Measurements from ENCODE around the gene THSD8. TPM values are rescaled to one million over a fixed set of nuclear protein-coding genes. Genes with fewer than 3 reads are reported as not detected.

THSD8 gene
- total and polyA plus RNA-seq, 5 experiments from 2014 or later, result 0.96 to 3.1 (median 1.0) TPM; not detected in 1

- POLR2A ChIA-PET, result interaction anchor here (1.2 to 20.9 kb wide), 2 partner anchors 10 to 28 kb away, joined by 3 to 1021 read pairs; partner anchors contain the start of genes JUNB, PRDX2 and THSD8
- H3K36me3 Mint-ChIP-seq, result peaks cover 0 to 8% (median 2%) of the 10 kb centered on the region in 3 donors
Measured at GRCh38 chr19:12769689-12770088, 32.2 kb upstream of the THSD8 start.

GRCh38 chr19:12770922-12771321 is 30.9 kb upstream of the THSD8 start:
- Mint-ChIP-seq H3K27ac (no peak overlapping the region), H3K9me3 (no peaks in the 10 kb centered on the region), H3K4me3 (no peak overlapping the region), H3K4me1 (peaks cover 4 to 13% (median 5%) of the 10 kb centered on the region in 4 donors), H3K36me3 (peaks cover 0 to 4% (median 0%) of the 10 kb centered on the region in 3 donors), H3K27me3 (no peaks in the 10 kb centered on the region)
- ATAC-seq, result no peak
- POLR2A ChIA-PET, result interaction anchor here (1.2 to 20.9 kb wide), 2 partner anchors 11 to 26 kb away, joined by 3 to 1021 read pairs; partner anchors contain the start of genes JUNB, PRDX2 and THSD8
- no peak for DNase-seq

More at GRCh38 chr19:12769689-12770088, 32.2 kb upstream of the THSD8 start:
- ATAC-seq (peak; percentile 65 to 74), DNase-seq (peak in 4 of 10 donors; percentile 20 to 59 (median 38))
- Mint-ChIP-seq H3K27ac (no peak overlapping the region), H3K4me1 (peaks cover 5 to 8% (median 6%) of the 10 kb centered on the region in 4 donors), H3K4me3 (peak overlapping the region in 3 of 10 donors; percentile 45 to 65 (median 54)), H3K27me3 (no peaks in the 10 kb centered on the region), H3K9me3 (no peaks in the 10 kb centered on the region)

- no peak overlapping the region for H3K27ac Mint-ChIP-seq
- peaks cover 0 to 4% (median 0%) of the 10 kb centered on the region in 3 donors for H3K36me3 Mint-ChIP-seq
- POLR2A ChIA-PET, result interaction anchor here (1.5 to 20.9 kb wide), 2 partner anchors 10 to 25 kb away, joined by 5 to 1021 read pairs; partner anchors contain the start of genes JUNB, PRDX2 and THSD8
- no peaks in the 10 kb centered on the region for H3K27me3 Mint-ChIP-seq
- H3K9me3 Mint-ChIP-seq, result no peaks in the 10 kb centered on the region
- ATAC-seq, result no peak
- H3K4me3 Mint-ChIP-seq, result no peak overlapping the region
- H3K4me1 Mint-ChIP-seq, result peaks cover under 1 to 14% (median 6%) of the 10 kb centered on the region in 4 donors
- no peak for DNase-seq
Measured at GRCh38 chr19:12772323-12772722, 29.5 kb upstream of the THSD8 start.

- POLR2A ChIA-PET, result interaction anchor here (1.5 to 20.9 kb wide), 2 partner anchors 8 to 24 kb away, joined by 5 to 1021 read pairs; partner anchors contain the start of genes JUNB, PRDX2 and THSD8
- no peak for DNase-seq
- Mint-ChIP-seq H3K9me3 (no peaks in the 10 kb centered on the region), H3K4me3 (peak overlapping the region in 9 of 10 donors; percentile 19 to 85 (median 58)), H3K4me1 (peaks cover 9 to 23% (median 14%) of the 10 kb centered on the region in 4 donors), H3K27me3 (no peaks in the 10 kb centered on the region), H3K27ac (peak overlapping the region in 7 of 10 donors; percentile 19 to 73 (median 53)), H3K36me3 (peaks cover 0 to 4% (median 0%) of the 10 kb centered on the region in 3 donors)
- no peak for ATAC-seq
Measured at GRCh38 chr19:12773571-12773970, 28.3 kb upstream of the THSD8 start.

GRCh38 chr19:12774588-12775555 is 27.0 kb upstream of the THSD8 start, which contains the start of gene HOOK2:
TSS of gene HOOK2 (minus strand) at chr19:12775552. CDS start at chr19:12775449, 103 bp downstream.
- H3K9me3 Mint-ChIP-seq, result no peaks in the 10 kb centered on the region
- H3K4me3 Mint-ChIP-seq, result peak within 1 kb of the TSS; percentile 68 to 89 (median 80)
- H3K4me1 Mint-ChIP-seq, result peaks cover 13 to 36% (median 25%) of the 10 kb centered on the region in 4 donors
- no peaks in the 10 kb centered on the region for H3K27me3 Mint-ChIP-seq
- POLR2A ChIA-PET, result interaction anchor here (0.6 to 20.9 kb wide), 6 partner anchors 8 to 88 kb away, joined by 3 to 1021 read pairs (median 4); partner anchors contain the start of genes JUNB, PRDX2, RNASEH2A and THSD8
- peak in 7 of 10 donors; percentile 12 to 82 (median 51) for DNase-seq
- H3K36me3 Mint-ChIP-seq, result peaks cover 0 to 2% (median 0%) of the 10 kb centered on the region in 3 donors
- ATAC-seq, result peak; percentile 9 to 23
- peak within 1 kb of the TSS in 9 of 10 donors; percentile 63 to 94 (median 88) for H3K27ac Mint-ChIP-seq

- Mint-ChIP-seq H3K27me3 (no peaks in the 10 kb centered on the region), H3K9me3 (no peaks in the 10 kb centered on the region), H3K36me3 (peaks cover 0 to 2% (median 0%) of the 10 kb centered on the region in 3 donors), H3K4me3 (peak overlapping the region; percentile 79 to 88 (median 84)), H3K4me1 (peaks cover 21 to 49% (median 36%) of the 10 kb centered on the region in 4 donors), H3K27ac (peak overlapping the region; percentile 72 to 97 (median 93))
- ATAC-seq, result peak; percentile 5 to 23
- POLR2A ChIA-PET, result interaction anchor here (0.8 to 20.9 kb wide), 9 partner anchors 11 to 113 kb away, joined by 3 to 1021 read pairs (median 4); partner anchors contain the start of genes DHPS, GCDH, GET3 and JUNB
- DNase-seq, result peak; percentile 66 to 90 (median 82)
Measured at GRCh38 chr19:12777217-12778016, 24.5 kb upstream of the THSD8 start.

- H3K4me3 Mint-ChIP-seq, result peak overlapping the region; percentile 79 to 88 (median 84)
- H3K27me3 Mint-ChIP-seq, result no peaks in the 10 kb centered on the region
- peaks cover 21 to 51% (median 37%) of the 10 kb centered on the region in 4 donors for H3K4me1 Mint-ChIP-seq
- no peaks in the 10 kb centered on the region for H3K9me3 Mint-ChIP-seq
- peaks cover 0 to 2% (median 0%) of the 10 kb centered on the region in 3 donors for H3K36me3 Mint-ChIP-seq
- POLR2A ChIA-PET, result interaction anchor here (0.8 to 20.9 kb wide), 8 partner anchors 10 to 112 kb away, joined by 3 to 1021 read pairs (median 4); partner anchors contain the start of genes GCDH, GET3, JUNB and PRDX2
- DNase-seq (peak in 8 of 10 donors; percentile 24 to 55 (median 40)), ATAC-seq (no peak)
- peak overlapping the region; percentile 72 to 97 (median 93) for H3K27ac Mint-ChIP-seq
Measured at GRCh38 chr19:12778017-12778904, 23.6 kb upstream of the THSD8 start.

GRCh38 chr19:12778905-12779161 is 23.0 kb upstream of the THSD8 start:
- ATAC-seq, result no peak
- Mint-ChIP-seq H3K27ac (peak overlapping the region in 9 of 10 donors; percentile 84 to 97 (median 94)), H3K9me3 (no peaks in the 10 kb centered on the region), H3K4me1 (peaks cover 20 to 51% (median 39%) of the 10 kb centered on the region in 4 donors), H3K36me3 (no peaks in the 10 kb centered on the region), H3K27me3 (no peaks in the 10 kb centered on the region), H3K4me3 (peak overlapping the region; percentile 79 to 88 (median 84))
- no peak for DNase-seq
- POLR2A ChIA-PET, result interaction anchor here (1.2 to 20.9 kb wide), 4 partner anchors 10 to 82 kb away, joined by 3 to 1021 read pairs (median 20); partner anchors contain the start of genes JUNB, PRDX2, RNASEH2A and THSD8

- Mint-ChIP-seq H3K9me3 (no peaks in the 10 kb centered on the region), H3K4me3 (peak overlapping the region; percentile 33 to 86 (median 80)), H3K27me3 (no peaks in the 10 kb centered on the region), H3K36me3 (no peaks in the 10 kb centered on the region), H3K4me1 (peaks cover 20 to 51% (median 38%) of the 10 kb centered on the region in 4 donors), H3K27ac (peak overlapping the region in 9 of 10 donors; percentile 57 to 97 (median 92))
- DNase-seq (no peak), ATAC-seq (no peak)
- POLR2A ChIA-PET, result interaction anchor here (1.2 to 20.9 kb wide), 3 partner anchors 9 to 82 kb away, joined by 3 to 1021 read pairs (median 34); partner anchors contain the start of genes JUNB, PRDX2 and THSD8
Measured at GRCh38 chr19:12779162-12779993, 22.5 kb upstream of the THSD8 start.

GRCh38 chr19:12782174-12782423 is 19.8 kb upstream of the THSD8 start:
- DNase-seq (peak in 2 of 10 donors; percentile 93 to 99), ATAC-seq (peak in 1 of 2 donors; percentile 81)
- Mint-ChIP-seq H3K27ac (peak overlapping the region in 6 of 10 donors; percentile 89 to 100 (median 98)), H3K9me3 (no peaks in the 10 kb centered on the region), H3K4me1 (peaks cover 20 to 52% (median 38%) of the 10 kb centered on the region in 4 donors), H3K27me3 (no peaks in the 10 kb centered on the region), H3K4me3 (peak overlapping the region; percentile 75 to 98 (median 87)), H3K36me3 (no peaks in the 10 kb centered on the region)
- POLR2A ChIA-PET, result interaction anchor here (1.0 to 20.9 kb wide), 11 partner anchors 9 to 171 kb away, joined by 3 to 1021 read pairs (median 5); partner anchors contain the start of genes CALR, FBXW9, JUNB and PRDX2
